Astrocyte (in vitro differentiated cells and primary cell): Measurements from ENCODE around the gene NKIRAS2.

Experiments
- CTCF ChIP-seq: IDR thresholded peaks from 2 replicates; pipeline ENCODE4 v1.5.1; 2011; ENCODE audit warnings: low read depth, mild to moderate bottlenecking, inconsistent platforms, low read length, moderate library complexity; ENCODE audit not compliant: insufficient read depth
- EZH2 ChIP-seq: IDR thresholded peaks from 2 replicates; pipeline ENCODE4 v1.6.1; 2012; ENCODE audit warnings: mild to moderate bottlenecking, low read length, inconsistent platforms; ENCODE audit not compliant: insufficient read depth

DNA sequence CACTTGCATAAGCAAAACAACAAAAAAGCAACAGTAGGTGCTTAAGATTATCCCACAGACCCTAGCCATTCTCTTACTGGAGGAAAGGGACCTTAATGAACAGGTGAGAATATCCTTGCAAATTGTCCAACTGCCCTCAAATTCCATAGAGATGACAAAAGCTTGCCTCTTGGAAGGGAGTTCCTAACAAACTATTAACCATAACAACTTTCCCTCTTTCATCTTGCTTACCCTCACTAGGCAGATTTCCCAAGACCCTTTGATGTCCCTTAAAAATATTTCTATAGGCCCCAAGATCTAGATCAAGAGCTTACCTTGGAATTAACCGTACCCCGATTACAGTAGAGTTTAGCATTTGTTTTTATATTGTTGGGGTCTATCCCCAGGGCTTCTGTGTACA lies 31.5 kb upstream of the NKIRAS2 start:
- TF ChIP-seq CTCF: no peak
- TF ChIP-seq EZH2: no peak
